NCI-H1048 (cell line): ENCODE measurements around the gene AKAP4.

Source experiments
- DNase-seq: peaks from one replicate; lab custom pipeline; 2025; lab: John Stamatoyannopoulos, UW

Gene AKAP4

GRCh38 chrX:50200907-50201306 lies at the start of gene AKAP4:
TSS of gene AKAP4 (minus strand) at chrX:50201007. CDS start at chrX:50200889, 118 bp downstream.
- DNase-seq = no peak

DNA sequence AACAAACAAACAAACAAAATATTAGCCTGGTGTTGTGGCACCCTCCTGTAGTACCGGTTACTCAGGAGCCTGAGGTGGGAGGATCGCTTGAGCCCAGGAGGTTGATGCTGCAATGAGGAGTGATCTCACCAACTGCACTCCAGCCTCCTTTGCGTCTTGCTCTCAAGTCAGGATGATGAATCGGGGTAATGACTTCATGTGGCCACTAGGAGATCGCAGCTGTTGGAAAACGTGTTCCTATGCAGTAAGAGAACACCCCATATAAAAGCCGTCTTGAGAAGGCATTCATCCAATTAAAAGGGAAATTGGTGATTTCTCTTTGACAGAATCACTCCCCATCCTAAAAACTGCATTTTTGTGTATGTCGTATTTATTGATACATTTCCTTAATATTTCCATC lies 10.7 kb upstream of the AKAP4 start:
- DNase-seq = no peak

GRCh38 chrX:50206753-50207152 lies 5.9 kb upstream of the AKAP4 start:
- DNase-seq = no peak

DNA sequence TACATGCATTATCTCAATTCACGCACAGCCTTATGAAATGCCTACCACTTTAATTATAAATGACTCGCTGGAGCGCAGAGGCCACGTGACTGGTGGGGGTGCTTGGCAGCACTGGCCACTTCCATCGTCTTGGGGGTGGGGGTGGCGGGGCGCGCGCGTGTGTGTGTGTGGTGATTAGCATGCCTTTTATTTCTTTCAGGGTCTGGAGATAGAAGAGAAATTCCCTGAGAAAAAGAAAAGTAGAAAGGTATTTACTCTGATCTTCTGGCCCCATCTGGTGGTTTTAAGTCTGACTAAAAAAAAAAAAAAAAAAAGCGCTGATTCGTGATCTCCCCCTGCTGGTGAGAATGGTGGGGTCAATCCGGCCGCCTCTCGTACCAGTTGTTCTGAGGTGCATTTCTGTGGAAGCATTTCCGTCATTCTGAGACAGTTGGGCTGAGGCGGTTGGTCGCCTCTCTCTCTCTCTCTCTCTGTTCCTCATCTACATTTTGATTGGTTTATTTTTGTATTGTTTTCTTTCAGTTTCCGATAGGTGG lies 3.6 kb upstream of the AKAP4 start, which contains the start of gene CCNB3:
Gene CCNB3, plus strand, starts transcription at position 402 of the 536 bp plus-strand sequence. CDS start 80,399 bp downstream, outside the sequence.
- DNase-seq = no peak

- no peak for DNase-seq
Observed at GRCh38 chrX:50202539-50202938, 1.7 kb upstream of the AKAP4 start.

- DNase-seq = no peak
Observed at GRCh38 chrX:50198348-50198747, 2.5 kb downstream of the AKAP4 start.

DNA sequence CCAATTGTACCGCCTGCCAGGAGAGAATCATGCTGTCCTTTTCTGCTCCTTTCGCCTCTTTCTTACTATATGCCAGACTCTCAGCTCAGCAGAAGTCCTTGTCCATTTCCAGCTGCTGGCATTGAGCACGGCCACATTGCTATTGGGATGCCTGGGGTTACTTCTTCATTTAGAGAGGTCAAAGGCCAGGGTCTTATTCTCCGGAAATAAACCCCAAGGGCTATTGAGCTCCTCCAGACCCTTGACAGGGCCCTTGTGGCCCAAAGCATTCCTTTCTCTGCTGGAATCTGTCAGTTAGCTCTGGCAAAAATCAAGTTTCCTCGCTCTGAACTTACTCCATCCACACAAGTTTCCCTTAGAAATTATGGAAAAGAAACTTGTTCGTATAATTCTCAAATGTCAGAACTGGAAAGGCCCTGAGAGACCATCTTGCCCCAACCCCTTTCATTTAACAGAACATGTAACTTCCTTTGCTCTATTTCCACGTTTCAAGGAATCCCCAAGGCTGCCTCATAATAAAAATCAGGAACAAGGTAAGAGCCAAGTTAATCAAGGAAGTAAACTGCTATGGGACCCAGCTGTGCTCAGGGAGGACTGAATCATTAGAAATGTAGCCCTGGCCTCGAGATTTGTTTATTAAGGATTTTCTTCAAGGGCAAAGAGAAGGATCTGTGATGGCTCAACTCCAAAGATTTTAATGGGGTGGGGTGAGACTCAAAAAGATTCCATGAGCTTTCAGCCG lies 11.8 kb downstream of the AKAP4 start:
- no peak for DNase-seq

- DNase-seq = no peak
Observed at GRCh38 chrX:50183891-50184290, 16.9 kb downstream of the AKAP4 start.

GRCh38 chrX:50180073-50180940 lies 20.5 kb downstream of the AKAP4 start:
- no peak for DNase-seq

DNA sequence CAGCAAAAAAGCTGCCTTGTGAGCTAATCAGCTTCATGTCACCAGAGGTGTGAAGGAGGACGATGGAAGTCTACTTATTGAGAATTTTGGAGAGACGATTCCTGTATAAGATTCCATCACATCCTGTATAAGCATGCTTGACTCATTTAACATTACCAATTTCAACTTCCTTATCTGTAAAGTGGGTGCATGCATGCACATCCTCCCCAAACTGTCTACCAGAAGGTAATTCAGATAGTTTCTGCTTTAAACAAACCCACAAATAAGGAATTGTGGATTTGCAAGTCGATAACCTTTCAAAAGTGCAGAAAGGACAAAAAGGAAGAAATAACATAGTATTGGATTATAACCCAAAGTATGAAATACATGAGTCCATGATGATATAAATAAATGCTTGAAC lies 31.1 kb downstream of the AKAP4 start:
- DNase-seq = no peak

GRCh38 chrX:50168241-50168687 lies 32.5 kb downstream of the AKAP4 start:
- DNase-seq = no peak

- DNase-seq = no peak
Observed at GRCh38 chrX:50167366-50167765, 33.4 kb downstream of the AKAP4 start.

DNA sequence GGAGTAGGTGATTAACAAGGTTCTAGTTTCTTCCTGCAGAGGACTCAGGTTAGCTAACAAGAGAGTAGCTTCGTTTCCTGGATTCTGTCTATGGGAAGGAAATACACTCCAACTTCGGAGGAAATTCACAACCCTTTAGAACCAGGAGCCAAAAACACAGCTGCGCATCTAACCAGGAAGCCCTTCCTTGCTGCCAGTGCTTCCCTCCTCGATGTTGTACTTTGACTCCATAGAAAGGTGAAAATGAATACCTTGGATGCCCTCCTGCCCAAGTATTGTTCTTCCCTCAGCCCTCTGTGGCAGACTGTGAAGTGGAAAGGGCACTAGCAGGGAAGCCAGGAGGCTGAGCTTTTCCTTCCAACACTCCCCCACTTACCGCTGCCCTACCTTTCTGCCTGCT lies 35.1 kb downstream of the AKAP4 start:
- no peak for DNase-seq

DNA sequence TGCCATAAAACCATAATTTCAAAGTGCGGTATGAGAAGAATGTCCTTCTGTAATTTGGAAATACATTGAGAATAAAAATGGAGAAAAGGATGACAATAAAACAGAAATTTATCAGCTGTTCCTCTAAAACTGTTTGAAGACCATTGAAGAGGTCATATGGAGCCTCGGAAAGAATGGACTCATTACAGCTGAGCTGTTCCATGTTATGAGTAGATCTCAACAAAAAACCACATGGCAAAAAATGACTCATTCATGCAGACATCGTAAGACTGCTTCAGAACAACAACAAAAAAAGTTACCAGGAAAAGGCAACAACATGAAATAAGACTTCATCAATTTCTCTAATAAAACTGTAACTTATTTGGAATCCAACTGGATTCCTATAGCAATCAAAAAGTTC lies 39.7 kb downstream of the AKAP4 start:
- no peak for DNase-seq

GRCh38 chrX:50158593-50158992 lies 42.2 kb downstream of the AKAP4 start:
- no peak for DNase-seq

GRCh38 chrX:50157545-50158135 lies 43.2 kb downstream of the AKAP4 start:
- DNase-seq = no peak

GRCh38 chrX:50154429-50154828 lies 46.4 kb downstream of the AKAP4 start:
- DNase-seq = no peak

- no peak for DNase-seq
Observed at GRCh38 chrX:50152456-50152855, 48.4 kb downstream of the AKAP4 start.

- DNase-seq = no peak
Observed at GRCh38 chrX:50147972-50148371, 52.8 kb downstream of the AKAP4 start.
